Hepatocyte (in vitro differentiated cells): ENCODE data around the gene CRB3. TPM values are rescaled to one million over a fixed set of nuclear protein-coding genes. Genes with fewer than 3 reads are reported as not detected.
A peak's percentile ranks its signal among the peaks of the same experiment; 100 is the strongest.

Experiments used
- DNase-seq: peaks from one replicate; pipeline ENCODE4 v3.0.0-alpha.2; 2016; ENCODE audit warnings: low spot score
- H2AFZ ChIP-seq: fragments of 200-600 bp; sonication (generic); 2 replicates; pipeline ENCODE4 v1.6.0; 2016; ENCODE audit warnings: antibody characterized with exemption, mild to moderate bottlenecking
- H3K27ac ChIP-seq: fragments of 200-600 bp; sonication (generic); 2 replicates; pipeline ENCODE4 v1.5.1; 2016; ENCODE audit warnings: mild to moderate bottlenecking
- H3K27me3 ChIP-seq: fragments of 200-600 bp; sonication (generic); 2 replicates; pipeline ENCODE4 v1.6.1; 2016
- H3K36me3 ChIP-seq: fragments of 200-600 bp; sonication (generic); replicated peaks from 2 replicates; pipeline ENCODE4 v1.5.1; 2016; ENCODE audit warnings: low read depth; ENCODE audit not compliant: insufficient read depth
- H3K4me1 ChIP-seq: fragments of 200-600 bp; sonication (generic); 2 replicates; pipeline ENCODE4 v1.5.1; 2016; ENCODE audit warnings: mild to moderate bottlenecking, moderate library complexity; ENCODE audit not compliant: insufficient read depth
- H3K4me2 ChIP-seq: fragments of 200-600 bp; sonication (generic); 2 replicates; pipeline ENCODE4 v1.6.0; 2016
- H3K4me3 ChIP-seq: fragments of 200-600 bp; sonication (generic); 2 replicates; pipeline ENCODE4 v1.5.1; 2016; ENCODE audit warnings: mild to moderate bottlenecking
- H3K79me2 ChIP-seq: fragments of 200-600 bp; sonication (generic); 2 replicates; pipeline ENCODE4 v1.6.0; 2017; ENCODE audit warnings: mild to moderate bottlenecking
- H3K9me2 ChIP-seq: fragments of 200-600 bp; sonication (generic); replicated peaks from 2 replicates; pipeline ENCODE4 v1.6.0; 2017; ENCODE audit warnings: mild to moderate bottlenecking; ENCODE audit not compliant: insufficient read depth
- H3K9me3 ChIP-seq: fragments of 200-600 bp; sonication (generic); 2 replicates; pipeline ENCODE4 v1.5.1; 2016; ENCODE audit warnings: low read depth, mild to moderate bottlenecking
- H4K20me1 ChIP-seq: fragments of 200-600 bp; sonication (generic); 2 replicates; pipeline ENCODE4 v1.6.0; 2016; ENCODE audit warnings: mild to moderate bottlenecking; ENCODE audit not compliant: insufficient read depth, poor library complexity, severe bottlenecking
- CTCF ChIP-seq: fragments of 200-600 bp; sonication (generic); IDR thresholded peaks from 2 replicates; pipeline ENCODE4 v1.5.1; 2016; ENCODE audit warnings: antibody characterized with exemption, mild to moderate bottlenecking; ENCODE audit not compliant: poor library complexity
- EZH2 ChIP-seq: fragments of 200-600 bp; sonication (generic); IDR thresholded peaks from 2 replicates; pipeline ENCODE4 v1.6.1; 2016; ENCODE audit warnings: antibody characterized with exemption, mild to moderate bottlenecking, borderline replicate concordance
- EZH2phosphoT487 ChIP-seq: fragments of 200-600 bp; sonication (generic); IDR thresholded peaks from one replicate; pipeline ENCODE4 v1.6.1; 2018; ENCODE audit warnings: antibody characterized with exemption, mild to moderate bottlenecking, low read depth, moderate library complexity; ENCODE audit not compliant: unreplicated experiment, severe bottlenecking
- WGBS: methylation state at CpG from one replicate; pipeline ENCODE4 v1.1.6; 2016; ENCODE audit warnings: low lambda C conversion rate; ENCODE audit errors: missing lambda C conversion rate; 5-methylcytosine and 5-hydroxymethylcytosine counted together
- polyA plus RNA-seq: library from polyadenylated mRNA; unstranded; fragments of >200 nt; fragmentation: Nextera tagmentation; extraction: Ambion mirVana; gene quantifications from 2 replicates; pipeline ENCODE4 v1.2.1, GENCODE V29; 2016
- total RNA-seq: library from RNA; depleted of rRNA; stranded (reverse); fragments of >200 nt; gene quantifications from 2 replicates; pipeline ENCODE4 v1.2.3, GENCODE V29; 2014

CRB3 gene
- total and polyA plus RNA-seq, 2 experiments from 2014 or later: 42.5 to 71.4 TPM

- WGBS: 7% methylated on average over 45 of the region's 52 CpGs
- H3K27me3 ChIP-seq: no peaks in the 10 kb centered on the region
- no peaks in the 10 kb centered on the region for H3K9me3 ChIP-seq
- no peaks in the 10 kb centered on the region for H3K9me2 ChIP-seq
- H3K4me1 ChIP-seq: peaks cover 7% of the 10 kb centered on the region
- H2AFZ ChIP-seq: peak overlapping the region; percentile 52
- H3K36me3 ChIP-seq: no peaks in the 10 kb centered on the region
- no peak for TF ChIP-seq CTCF
- no peak for TF ChIP-seq EZH2
- no peak for TF ChIP-seq EZH2phosphoT487
- H3K4me2 ChIP-seq: peak overlapping the region; percentile 80
- peak; percentile 50 for DNase-seq
- H3K79me2 ChIP-seq: no peaks in the 10 kb centered on the region
- no peaks in the 10 kb centered on the region for H4K20me1 ChIP-seq
- H3K4me3 ChIP-seq: no peak overlapping the region
- no peak overlapping the region for H3K27ac ChIP-seq
Observed at GRCh38 chr19:6475321-6476108, 11.4 kb downstream of the CRB3 start.

GRCh38 chr19:6476155-6476895 is 12.3 kb downstream of the CRB3 start:
- H3K4me1 ChIP-seq: peaks cover 7% of the 10 kb centered on the region
- H3K36me3 ChIP-seq: no peaks in the 10 kb centered on the region
- H2AFZ ChIP-seq: peak overlapping the region; percentile 52
- H3K9me3 ChIP-seq: no peaks in the 10 kb centered on the region
- no peaks in the 10 kb centered on the region for H3K27me3 ChIP-seq
- H3K4me2 ChIP-seq: peak overlapping the region; percentile 80
- WGBS: 3% methylated on average over 21 of the region's 33 CpGs
- H3K79me2 ChIP-seq: no peaks in the 10 kb centered on the region
- H3K27ac ChIP-seq: no peak overlapping the region
- H3K9me2 ChIP-seq: no peaks in the 10 kb centered on the region
- no peak overlapping the region for H3K4me3 ChIP-seq
- peak; percentile 96 for DNase-seq
- H4K20me1 ChIP-seq: no peaks in the 10 kb centered on the region
- TF ChIP-seq EZH2 (no peak), CTCF (no peak), EZH2phosphoT487 (no peak)

- no peak overlapping the region for H2AFZ ChIP-seq
- no peak overlapping the region for H3K4me3 ChIP-seq
- peak overlapping the region; percentile 80 for H3K4me2 ChIP-seq
- H3K9me2 ChIP-seq: no peaks in the 10 kb centered on the region
- H3K4me1 ChIP-seq: peaks cover 7% of the 10 kb centered on the region
- DNase-seq: no peak
- H3K79me2 ChIP-seq: no peaks in the 10 kb centered on the region
- TF ChIP-seq EZH2 (no peak), CTCF (no peak)
- no peaks in the 10 kb centered on the region for H3K36me3 ChIP-seq
- H4K20me1 ChIP-seq: no peaks in the 10 kb centered on the region
- H3K27ac ChIP-seq: no peak overlapping the region
- H3K27me3 ChIP-seq: no peaks in the 10 kb centered on the region
- 28% methylated on average over 29 of the region's 29 CpGs for WGBS
- no peaks in the 10 kb centered on the region for H3K9me3 ChIP-seq
Observed at GRCh38 chr19:6476896-6477431, 12.9 kb downstream of the CRB3 start.
